GM23248 (cell line): Measurements from ENCODE around the gene SEPTIN2. TPM values are rescaled to one million over a fixed set of nuclear protein-coding genes. Genes with fewer than 3 reads are reported as not detected.

Experiments
- DNase-seq: peaks from one replicate; pipeline ENCODE4 v3.0.0-alpha.2; 2015
- H2AFZ ChIP-seq: fragments of 200-600 bp; sonication (generic); 2 replicates; pipeline ENCODE4 v1.6.1; 2016; ENCODE audit warnings: antibody characterized with exemption
- H3F3A ChIP-seq: fragments of 200-600 bp; sonication (generic); 2 replicates; pipeline ENCODE4 v1.6.1; 2016; ENCODE audit warnings: mild to moderate bottlenecking, antibody characterized with exemption, mixed run types; ENCODE audit not compliant: insufficient read depth
- H3K27ac ChIP-seq: fragments of 200-600 bp; sonication (generic); 2 replicates; pipeline ENCODE4 v1.5.1; 2016; ENCODE audit warnings: mild to moderate bottlenecking
- H3K27me3 ChIP-seq: fragments of 200-600 bp; sonication (generic); replicated peaks from 2 replicates; pipeline ENCODE4 v1.6.1; 2016; ENCODE audit warnings: mild to moderate bottlenecking; ENCODE audit not compliant: insufficient read depth
- H3K36me3 ChIP-seq: fragments of 200-600 bp; sonication (generic); 2 replicates; pipeline ENCODE4 v1.6.1; 2016; ENCODE audit warnings: low read depth, mild to moderate bottlenecking
- H3K4me1 ChIP-seq: fragments of 200-600 bp; sonication (generic); 2 replicates; pipeline ENCODE4 v1.6.1; 2016; ENCODE audit warnings: mild to moderate bottlenecking; ENCODE audit not compliant: insufficient read depth
- H3K4me2 ChIP-seq: fragments of 200-600 bp; sonication (generic); one replicate; pipeline ENCODE4 v1.6.1; 2016; ENCODE audit warnings: mild to moderate bottlenecking; ENCODE audit not compliant: unreplicated experiment
- H3K4me3 ChIP-seq: fragments of 200-600 bp; sonication (generic); 2 replicates; pipeline ENCODE4 v1.5.1; 2016; ENCODE audit warnings: mild to moderate bottlenecking
- H3K79me2 ChIP-seq: fragments of 200-600 bp; sonication (generic); 2 replicates; pipeline ENCODE4 v1.6.1; 2016; ENCODE audit warnings: mild to moderate bottlenecking; ENCODE audit not compliant: insufficient read depth
- H3K9ac ChIP-seq: fragments of 200-600 bp; sonication (generic); 2 replicates; pipeline ENCODE4 v1.6.1; 2016; ENCODE audit warnings: mild to moderate bottlenecking
- H3K9me2 ChIP-seq: fragments of 200-600 bp; sonication (generic); 2 replicates; pipeline ENCODE4 v1.6.1; 2016; ENCODE audit warnings: mixed run types, mild to moderate bottlenecking, moderate library complexity; ENCODE audit not compliant: insufficient read depth
- H3K9me3 ChIP-seq: fragments of 200-600 bp; sonication (generic); one replicate; pipeline ENCODE4 v1.6.1; 2017; ENCODE audit warnings: low read depth
- H4K20me1 ChIP-seq: fragments of 200-600 bp; sonication (generic); 2 replicates; pipeline ENCODE4 v1.6.0; 2016; ENCODE audit not compliant: insufficient read depth
- EZH2 ChIP-seq: fragments of 200-600 bp; sonication (generic); IDR thresholded peaks from 2 replicates; pipeline ENCODE4 v1.6.1; 2018; ENCODE audit warnings: antibody characterized with exemption, mild to moderate bottlenecking; ENCODE audit not compliant: insufficient read depth, poor library complexity, severe bottlenecking
- EZH2phosphoT487 ChIP-seq: fragments of 200-600 bp; sonication (generic); IDR thresholded peaks from 2 replicates; pipeline ENCODE4 v1.6.1; 2018; ENCODE audit warnings: antibody characterized with exemption, moderate library complexity, mild to moderate bottlenecking, low read depth; ENCODE audit not compliant: insufficient read depth
- WGBS, 2 experiments: methylation state at CpG; one replicate each; pipeline ENCODE4 v1.1.6; 2015 to 2017; ENCODE audit warnings: low lambda C conversion rate in 2 of 2, low coverage in 1 of 2; ENCODE audit errors: missing lambda C conversion rate in 2 of 2; 5-methylcytosine and 5-hydroxymethylcytosine counted together
- in situ Hi-C: fragments of 300-500 bp; cut with MboI; formaldehyde crosslinking; loops from 2 replicates; pipeline ENCODE4 v1.15.0; 2020
- polyA plus RNA-seq: library from polyadenylated mRNA; unstranded; fragments of >200 nt; fragmentation: Nextera tagmentation; extraction: Ambion mirVana; gene quantifications from 2 replicates; pipeline ENCODE4 v1.2.1, GENCODE V29; 2016
- total RNA-seq: library from RNA; depleted of rRNA; stranded (reverse); fragments of >200 nt; shearing (Covaris generic); gene quantifications from 2 replicates; pipeline ENCODE4 v1.2.3, GENCODE V29; 2014

SEPTIN2 gene
- total and polyA plus RNA-seq, 2 experiments from 2014 or later: 499 to 512 TPM

DNA sequence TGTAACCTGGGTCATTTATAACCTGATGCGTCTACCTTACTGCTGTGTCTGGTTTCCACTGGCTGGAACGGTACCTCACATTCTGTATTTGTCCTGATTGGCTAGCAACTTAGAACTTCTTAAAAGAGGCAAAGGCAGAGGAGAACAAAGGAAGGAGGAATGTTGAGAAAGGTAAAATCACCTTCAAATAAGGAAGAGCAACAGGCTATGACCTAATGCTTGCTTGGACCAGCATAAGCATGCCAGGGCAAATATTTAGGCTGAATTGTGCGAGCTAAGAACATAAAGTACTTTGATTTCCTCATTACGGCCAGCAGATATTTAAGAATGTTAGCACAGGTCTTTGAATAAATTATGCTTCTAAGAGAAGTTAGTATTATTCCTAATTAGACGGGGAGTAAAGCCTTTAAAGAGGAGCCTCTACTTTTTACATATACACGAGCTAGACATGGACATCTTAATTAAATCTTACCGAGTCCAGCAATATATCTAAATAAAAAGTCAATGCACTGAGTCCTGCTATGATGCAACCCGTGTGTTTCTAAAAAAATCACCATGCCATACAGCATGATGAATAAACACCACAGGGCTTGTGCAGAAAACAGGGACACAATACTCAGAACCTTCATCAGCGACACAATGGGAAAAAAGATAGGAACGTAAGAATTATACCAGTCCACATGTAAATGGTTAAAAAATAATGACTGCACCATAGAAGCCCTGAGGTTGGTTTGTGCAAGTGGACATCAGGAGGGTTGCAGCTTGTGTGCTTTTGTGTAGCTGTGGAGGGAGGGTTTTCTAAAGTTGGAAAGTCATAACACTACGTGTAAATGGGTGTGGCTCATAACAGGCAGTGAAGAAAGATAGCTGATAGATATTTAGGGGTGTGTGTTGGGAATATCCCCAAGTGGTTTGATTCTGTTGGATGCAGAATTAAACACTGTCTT, 14.2 kb downstream of the SEPTIN2 start:
- H3K27ac ChIP-seq: no peak overlapping the region
- peaks cover 62% of the 10 kb centered on the region for H3K36me3 ChIP-seq
- TF ChIP-seq EZH2: no peak
- TF ChIP-seq EZH2phosphoT487: no peak

DNA sequence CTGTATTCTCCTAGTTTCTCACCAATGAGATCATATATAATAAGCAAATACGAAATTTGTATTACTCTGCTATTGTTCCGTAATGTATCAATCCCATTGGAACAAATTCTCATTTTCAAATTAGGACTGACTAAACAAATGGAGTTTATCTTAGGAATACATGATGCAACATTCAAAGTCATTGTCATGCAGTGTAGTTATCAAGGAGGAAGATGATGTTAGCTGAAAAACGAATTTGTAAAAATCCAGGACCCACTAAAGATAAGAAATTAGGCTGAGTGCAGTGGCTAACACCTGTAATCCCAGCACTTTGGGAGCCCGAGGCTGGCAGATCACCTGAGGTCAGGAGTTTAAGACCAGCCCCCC, 14.9 kb downstream of the SEPTIN2 start:
- no peak overlapping the region for H3K4me3 ChIP-seq
- no peaks in the 10 kb centered on the region for H3K27me3 ChIP-seq
- no peak overlapping the region for H3K9ac ChIP-seq
- no peak overlapping the region for H2AFZ ChIP-seq
- in situ Hi-C loops: no loop called here
- no peak for TF ChIP-seq EZH2
- no peak for TF ChIP-seq EZH2phosphoT487
- peaks cover 100% of the 10 kb centered on the region for H3K79me2 ChIP-seq
- no peak overlapping the region for H3K4me2 ChIP-seq
- 95 to 99% methylated on average over 4 of the region's 4 CpGs for WGBS, 2 experiments
- H3K9me3 ChIP-seq: no peaks in the 10 kb centered on the region
- peaks cover 61% of the 10 kb centered on the region for H3K36me3 ChIP-seq
- no peaks in the 10 kb centered on the region for H3K9me2 ChIP-seq
- no peak overlapping the region for H3K27ac ChIP-seq
- no peaks in the 10 kb centered on the region for H3K4me1 ChIP-seq
- peaks cover 34% of the 10 kb centered on the region for H3F3A ChIP-seq
- no peaks in the 10 kb centered on the region for H4K20me1 ChIP-seq
- no peak for DNase-seq

More for the DNA sequence above, 14.2 kb downstream of the SEPTIN2 start:
- Histone ChIP-seq H3K9me3 (no peaks in the 10 kb centered on the region), H2AFZ (no peak overlapping the region), H3F3A (peaks cover 33% of the 10 kb centered on the region), H3K79me2 (peaks cover 100% of the 10 kb centered on the region), H3K27me3 (no peaks in the 10 kb centered on the region), H3K9me2 (no peaks in the 10 kb centered on the region), H3K4me3 (no peak overlapping the region), H3K4me1 (peaks cover under 1% of the 10 kb centered on the region; the same call in 1 of the 2 replicates), H3K4me2 (no peak overlapping the region), H4K20me1 (no peaks in the 10 kb centered on the region), H3K9ac (no peak overlapping the region)
- in situ Hi-C loops: no loop called here
- WGBS, 2 experiments: 92 to 95% methylated on average over 11 of the region's 11 CpGs
- no peak for DNase-seq

DNA sequence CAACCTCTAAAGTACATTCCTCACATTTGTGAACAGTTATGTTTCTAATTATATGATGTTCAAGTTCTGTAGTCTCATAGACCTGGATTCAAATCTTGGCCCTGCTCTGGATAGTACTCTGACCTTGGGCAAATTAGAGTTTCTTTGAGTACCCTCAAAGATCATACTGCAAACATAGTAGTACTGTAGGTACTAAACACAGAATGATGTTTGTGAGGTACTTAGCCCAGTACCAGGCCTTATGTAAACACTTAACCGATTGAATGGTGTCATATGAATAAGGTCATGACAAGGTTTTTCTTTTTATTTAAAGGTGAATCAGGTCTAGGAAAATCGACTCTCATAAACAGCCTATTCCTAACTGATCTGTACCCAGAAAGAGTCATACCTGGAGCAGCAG, 19.1 kb downstream of the SEPTIN2 start:
- in situ Hi-C loops: no loop called here
- H3K79me2 ChIP-seq: peaks cover 94% of the 10 kb centered on the region
- peaks cover 8% of the 10 kb centered on the region for H3K4me1 ChIP-seq

DNA sequence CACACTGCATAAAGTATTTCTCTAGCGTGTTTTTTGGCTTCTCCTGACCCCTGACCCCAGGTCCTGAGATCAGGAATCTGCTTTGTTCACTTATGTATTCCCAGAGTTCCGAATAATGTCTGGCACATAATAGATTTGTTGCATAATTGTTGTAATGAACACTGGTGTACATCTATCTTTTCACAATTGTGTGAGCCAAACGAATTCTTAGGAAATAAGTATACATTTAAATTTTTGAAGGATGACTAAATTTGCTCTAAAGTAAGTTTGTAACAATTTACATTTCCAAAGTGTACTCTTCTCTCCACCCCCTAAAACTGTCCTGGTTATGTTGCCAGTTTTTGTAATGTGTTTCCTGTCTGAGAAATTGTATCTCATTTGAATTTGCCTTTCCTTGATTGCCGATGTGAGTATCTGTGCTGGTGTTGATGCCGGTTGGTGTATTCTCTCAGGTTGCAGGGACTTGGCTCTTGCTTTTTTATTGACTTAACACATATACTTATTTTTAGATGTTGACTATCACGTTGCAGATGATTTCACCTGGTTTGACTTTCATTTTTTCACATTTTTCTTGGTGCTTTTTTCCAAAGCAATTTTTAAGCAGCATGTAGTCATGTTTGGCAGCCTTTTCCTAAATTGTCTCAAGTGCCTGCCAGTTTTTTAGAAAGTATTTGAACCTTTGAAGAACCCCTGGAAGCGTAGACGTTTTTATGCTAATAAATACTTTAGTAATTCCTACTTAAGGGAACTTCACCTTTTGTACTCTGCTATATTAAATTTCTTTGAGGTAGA, 24.3 kb downstream of the SEPTIN2 start:
- DNase-seq: peak; percentile 39
- Histone ChIP-seq H3K9me2 (no peaks in the 10 kb centered on the region), H3K4me2 (peak overlapping the region; percentile 44), H3K4me3 (no peak overlapping the region), H3F3A (peaks cover 81% of the 10 kb centered on the region), H2AFZ (no peak overlapping the region), H3K27me3 (no peaks in the 10 kb centered on the region), H3K9ac (0 out of 2 replicates have a peak overlapping the region, but pooled peaks have one; percentile 3), H3K9me3 (no peaks in the 10 kb centered on the region), H3K4me1 (peaks cover 23% of the 10 kb centered on the region), H3K36me3 (peaks cover 73% of the 10 kb centered on the region), H3K79me2 (peaks cover 85% of the 10 kb centered on the region), H4K20me1 (0 out of 2 replicates have a peak, but pooled peaks cover 3% of the 10 kb centered on the region), H3K27ac (peak overlapping the region; percentile 22)
- WGBS, 2 experiments: 49 to 50% methylated on average over 8 of the region's 8 CpGs
- in situ Hi-C loops: no loop called here
- TF ChIP-seq EZH2: no peak
- no peak for TF ChIP-seq EZH2phosphoT487

More for the DNA sequence above, 19.1 kb downstream of the SEPTIN2 start:
- Histone ChIP-seq H3K9me3 (no peaks in the 10 kb centered on the region), H3K27me3 (no peaks in the 10 kb centered on the region), H3K27ac (no peak overlapping the region), H4K20me1 (no peaks in the 10 kb centered on the region), H3K4me3 (no peak overlapping the region), H3K9me2 (no peaks in the 10 kb centered on the region), H3F3A (peaks cover 66% of the 10 kb centered on the region), H3K4me2 (no peak overlapping the region), H3K9ac (no peak overlapping the region), H3K36me3 (peaks cover 56% of the 10 kb centered on the region), H2AFZ (no peak overlapping the region)
- TF ChIP-seq EZH2phosphoT487: no peak
- TF ChIP-seq EZH2: no peak
- DNase-seq: no peak
- 73 to 75% methylated on average over 2 of the region's 2 CpGs for WGBS, 2 experiments
